Liver (tissue), 3 donors: ENCODE results near the gene CD37.

Experiments used
- EGR1 ChIP-seq, 2 donors: IDR thresholded peaks; 2 replicates each; pipeline ENCODE4 v1.6.1; 2016 to 2018; ENCODE audit warnings: antibody characterized with exemption in 2 of 2, low read depth in 2 of 2
- FOXA1 ChIP-seq: IDR thresholded peaks from 2 replicates; pipeline ENCODE4 v1.6.1; 2016; ENCODE audit warnings: antibody characterized with exemption
- HNF4G ChIP-seq: IDR thresholded peaks from 2 replicates; pipeline ENCODE4 v1.6.1; 2016; ENCODE audit warnings: antibody characterized with exemption
- JUND ChIP-seq, 2 donors: IDR thresholded peaks; 2 replicates each; pipeline ENCODE4 v1.6.1; 2016; ENCODE audit warnings: antibody characterized with exemption in 2 of 2
- RAD21 ChIP-seq, 2 donors: IDR thresholded peaks; 2 replicates each; pipeline ENCODE4 v1.6.1; 2016; ENCODE audit warnings: antibody characterized with exemption in 2 of 2, mild to moderate bottlenecking in 2 of 2
- RXRA ChIP-seq, 2 donors: IDR thresholded peaks; 2 replicates each; pipeline ENCODE4 v1.6.1; 2017 to 2018; ENCODE audit warnings: antibody characterized with exemption in 2 of 2, mild to moderate bottlenecking in 1 of 2
- SP1 ChIP-seq: IDR thresholded peaks from 2 replicates; pipeline ENCODE4 v1.6.1; 2018; ENCODE audit warnings: antibody characterized with exemption, mild to moderate bottlenecking
- TAF1 ChIP-seq: conservative IDR thresholded peaks from 2 replicates; pipeline ENCODE4 v1.6.1; 2016; ENCODE audit warnings: antibody characterized with exemption, mild to moderate bottlenecking
- YY1 ChIP-seq: IDR thresholded peaks from 2 replicates; pipeline ENCODE4 v1.6.1; 2016; ENCODE audit warnings: antibody characterized with exemption, mild to moderate bottlenecking
- TF ChIP-seq, protein P1 (sequence below): fragments of 150-350 bp; IDR thresholded peaks from 2 replicates; pipeline ENCODE4 v1.5.1; 2017; ENCODE audit warnings: improper control_type of control experiment, low read depth, low read length; ENCODE audit not compliant: missing input control
- TF ChIP-seq, protein P2 (sequence below): IDR thresholded peaks from 2 replicates; pipeline ENCODE4 v1.6.1; 2016; ENCODE audit warnings: antibody characterized with exemption
- TF ChIP-seq, protein P3 (sequence below): IDR thresholded peaks from 2 replicates; pipeline ENCODE4 v1.6.1; 2016; ENCODE audit warnings: antibody characterized with exemption
- TF ChIP-seq, protein P4 (sequence below): IDR thresholded peaks from 2 replicates; pipeline ENCODE4 v1.6.1; 2016; ENCODE audit warnings: antibody characterized with exemption, mild to moderate bottlenecking
- donor health status: healthy.
- donor health status: healthy.

DNA sequence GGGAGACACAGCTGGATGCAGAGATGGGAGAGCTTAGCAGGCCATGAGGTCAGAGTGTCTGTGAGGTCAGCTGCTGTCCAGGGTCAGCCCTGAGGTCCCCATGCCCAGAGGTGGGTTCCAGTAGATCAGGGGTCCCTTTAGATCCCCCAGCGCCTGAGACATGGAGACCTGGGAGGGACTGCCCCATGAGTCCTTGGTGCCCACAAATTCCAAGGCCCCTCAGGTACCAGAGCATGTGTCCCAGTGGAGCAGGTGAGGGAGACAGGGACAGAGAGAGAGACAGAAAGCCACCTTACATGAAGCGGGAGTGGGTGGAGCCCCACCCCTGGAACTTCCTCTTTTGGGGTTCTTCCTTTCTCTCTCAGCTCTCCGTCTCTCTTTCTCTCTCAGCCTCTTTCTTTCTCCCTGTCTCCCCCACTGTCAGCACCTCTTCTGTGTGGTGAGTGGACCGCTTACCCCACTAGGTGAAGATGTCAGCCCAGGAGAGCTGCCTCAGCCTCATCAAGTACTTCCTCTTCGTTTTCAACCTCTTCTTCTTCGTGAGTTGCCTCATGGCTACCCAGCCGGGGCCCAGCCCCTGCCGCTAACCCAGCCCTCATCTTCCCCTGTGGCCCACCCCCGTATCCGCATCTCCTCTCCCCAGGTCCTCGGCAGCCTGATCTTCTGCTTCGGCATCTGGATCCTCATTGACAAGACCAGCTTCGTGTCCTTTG lies at the start of gene CD37:
- TF ChIP-seq, protein P1, sequence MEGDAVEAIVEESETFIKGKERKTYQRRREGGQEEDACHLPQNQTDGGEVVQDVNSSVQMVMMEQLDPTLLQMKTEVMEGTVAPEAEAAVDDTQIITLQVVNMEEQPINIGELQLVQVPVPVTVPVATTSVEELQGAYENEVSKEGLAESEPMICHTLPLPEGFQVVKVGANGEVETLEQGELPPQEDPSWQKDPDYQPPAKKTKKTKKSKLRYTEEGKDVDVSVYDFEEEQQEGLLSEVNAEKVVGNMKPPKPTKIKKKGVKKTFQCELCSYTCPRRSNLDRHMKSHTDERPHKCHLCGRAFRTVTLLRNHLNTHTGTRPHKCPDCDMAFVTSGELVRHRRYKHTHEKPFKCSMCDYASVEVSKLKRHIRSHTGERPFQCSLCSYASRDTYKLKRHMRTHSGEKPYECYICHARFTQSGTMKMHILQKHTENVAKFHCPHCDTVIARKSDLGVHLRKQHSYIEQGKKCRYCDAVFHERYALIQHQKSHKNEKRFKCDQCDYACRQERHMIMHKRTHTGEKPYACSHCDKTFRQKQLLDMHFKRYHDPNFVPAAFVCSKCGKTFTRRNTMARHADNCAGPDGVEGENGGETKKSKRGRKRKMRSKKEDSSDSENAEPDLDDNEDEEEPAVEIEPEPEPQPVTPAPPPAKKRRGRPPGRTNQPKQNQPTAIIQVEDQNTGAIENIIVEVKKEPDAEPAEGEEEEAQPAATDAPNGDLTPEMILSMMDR, result no peak
- TF ChIP-seq HNF4G (no peak), FOXA1 (no peak), TAF1 (no peak), RAD21 (IDR thresholded peaks at IDR 0.05) (no peak), YY1 (no peak), RXRA (IDR thresholded peaks at IDR 0.05) (no peak), EGR1 (IDR thresholded peaks at IDR 0.05; ENCODE audit: low read depth in 2 of 2) (no peak), SP1 (no peak), JUND (IDR thresholded peaks at IDR 0.05) (no peak)
- TF ChIP-seq, protein P2, sequence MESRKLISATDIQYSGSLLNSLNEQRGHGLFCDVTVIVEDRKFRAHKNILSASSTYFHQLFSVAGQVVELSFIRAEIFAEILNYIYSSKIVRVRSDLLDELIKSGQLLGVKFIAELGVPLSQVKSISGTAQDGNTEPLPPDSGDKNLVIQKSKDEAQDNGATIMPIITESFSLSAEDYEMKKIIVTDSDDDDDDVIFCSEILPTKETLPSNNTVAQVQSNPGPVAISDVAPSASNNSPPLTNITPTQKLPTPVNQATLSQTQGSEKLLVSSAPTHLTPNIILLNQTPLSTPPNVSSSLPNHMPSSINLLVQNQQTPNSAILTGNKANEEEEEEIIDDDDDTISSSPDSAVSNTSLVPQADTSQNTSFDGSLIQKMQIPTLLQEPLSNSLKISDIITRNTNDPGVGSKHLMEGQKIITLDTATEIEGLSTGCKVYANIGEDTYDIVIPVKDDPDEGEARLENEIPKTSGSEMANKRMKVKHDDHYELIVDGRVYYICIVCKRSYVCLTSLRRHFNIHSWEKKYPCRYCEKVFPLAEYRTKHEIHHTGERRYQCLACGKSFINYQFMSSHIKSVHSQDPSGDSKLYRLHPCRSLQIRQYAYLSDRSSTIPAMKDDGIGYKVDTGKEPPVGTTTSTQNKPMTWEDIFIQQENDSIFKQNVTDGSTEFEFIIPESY, result no peak
- TF ChIP-seq, protein P3, sequence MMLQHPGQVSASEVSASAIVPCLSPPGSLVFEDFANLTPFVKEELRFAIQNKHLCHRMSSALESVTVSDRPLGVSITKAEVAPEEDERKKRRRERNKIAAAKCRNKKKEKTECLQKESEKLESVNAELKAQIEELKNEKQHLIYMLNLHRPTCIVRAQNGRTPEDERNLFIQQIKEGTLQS, result no peak
- TF ChIP-seq, protein P4, sequence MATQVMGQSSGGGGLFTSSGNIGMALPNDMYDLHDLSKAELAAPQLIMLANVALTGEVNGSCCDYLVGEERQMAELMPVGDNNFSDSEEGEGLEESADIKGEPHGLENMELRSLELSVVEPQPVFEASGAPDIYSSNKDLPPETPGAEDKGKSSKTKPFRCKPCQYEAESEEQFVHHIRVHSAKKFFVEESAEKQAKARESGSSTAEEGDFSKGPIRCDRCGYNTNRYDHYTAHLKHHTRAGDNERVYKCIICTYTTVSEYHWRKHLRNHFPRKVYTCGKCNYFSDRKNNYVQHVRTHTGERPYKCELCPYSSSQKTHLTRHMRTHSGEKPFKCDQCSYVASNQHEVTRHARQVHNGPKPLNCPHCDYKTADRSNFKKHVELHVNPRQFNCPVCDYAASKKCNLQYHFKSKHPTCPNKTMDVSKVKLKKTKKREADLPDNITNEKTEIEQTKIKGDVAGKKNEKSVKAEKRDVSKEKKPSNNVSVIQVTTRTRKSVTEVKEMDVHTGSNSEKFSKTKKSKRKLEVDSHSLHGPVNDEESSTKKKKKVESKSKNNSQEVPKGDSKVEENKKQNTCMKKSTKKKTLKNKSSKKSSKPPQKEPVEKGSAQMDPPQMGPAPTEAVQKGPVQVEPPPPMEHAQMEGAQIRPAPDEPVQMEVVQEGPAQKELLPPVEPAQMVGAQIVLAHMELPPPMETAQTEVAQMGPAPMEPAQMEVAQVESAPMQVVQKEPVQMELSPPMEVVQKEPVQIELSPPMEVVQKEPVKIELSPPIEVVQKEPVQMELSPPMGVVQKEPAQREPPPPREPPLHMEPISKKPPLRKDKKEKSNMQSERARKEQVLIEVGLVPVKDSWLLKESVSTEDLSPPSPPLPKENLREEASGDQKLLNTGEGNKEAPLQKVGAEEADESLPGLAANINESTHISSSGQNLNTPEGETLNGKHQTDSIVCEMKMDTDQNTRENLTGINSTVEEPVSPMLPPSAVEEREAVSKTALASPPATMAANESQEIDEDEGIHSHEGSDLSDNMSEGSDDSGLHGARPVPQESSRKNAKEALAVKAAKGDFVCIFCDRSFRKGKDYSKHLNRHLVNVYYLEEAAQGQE, result no peak
